Right kidney (tissue), 9 donors: ENCODE measurements around the gene NCS1.

Experiments
- DNase-seq: peaks from one replicate; pipeline ENCODE4 v3.0.0-alpha.2; 2016
- long read RNA-seq, 8 donors: transcript quantifications; one replicate each; lab custom pipeline, GENCODE V29; 2026

The NCS1 gene
- long read RNA-seq, donor 1, full-length matches to known transcripts = 9 of 9 reads
- long read RNA-seq, donor 1, partial matches to known transcripts = 0 of 9 reads
- long read RNA-seq, donor 1, other reads (novel, unspliced or antisense) = 0 of 9 reads
- long read RNA-seq, donor 2, full-length matches to known transcripts = 3 of 8 reads
- long read RNA-seq, donor 2, partial matches to known transcripts = 5 of 8 reads
- long read RNA-seq, donor 2, other reads (novel, unspliced or antisense) = 0 of 8 reads
- long read RNA-seq, donor 3, full-length matches to known transcripts = 11 of 11 reads
- long read RNA-seq, donor 3, partial matches to known transcripts = 0 of 11 reads
- long read RNA-seq, donor 3, other reads (novel, unspliced or antisense) = 0 of 11 reads
- long read RNA-seq, donor 4, full-length matches to known transcripts = 10 of 10 reads
- long read RNA-seq, donor 4, partial matches to known transcripts = 0 of 10 reads
- long read RNA-seq, donor 4, other reads (novel, unspliced or antisense) = 0 of 10 reads
- long read RNA-seq, donor 5, full-length matches to known transcripts = 9 of 9 reads
- long read RNA-seq, donor 5, partial matches to known transcripts = 0 of 9 reads
- long read RNA-seq, donor 5, other reads (novel, unspliced or antisense) = 0 of 9 reads
- long read RNA-seq, donor 6, full-length matches to known transcripts = 15 of 15 reads
- long read RNA-seq, donor 6, partial matches to known transcripts = 0 of 15 reads
- long read RNA-seq, donor 6, other reads (novel, unspliced or antisense) = 0 of 15 reads
- long read RNA-seq, donor 7, full-length matches to known transcripts = 13 of 29 reads
- long read RNA-seq, donor 7, partial matches to known transcripts = 16 of 29 reads
- long read RNA-seq, donor 7, other reads (novel, unspliced or antisense) = 0 of 29 reads
- long read RNA-seq, donor 8, full-length matches to known transcripts = 13 of 13 reads
- long read RNA-seq, donor 8, partial matches to known transcripts = 0 of 13 reads
- long read RNA-seq, donor 8, other reads (novel, unspliced or antisense) = 0 of 13 reads

DNA sequence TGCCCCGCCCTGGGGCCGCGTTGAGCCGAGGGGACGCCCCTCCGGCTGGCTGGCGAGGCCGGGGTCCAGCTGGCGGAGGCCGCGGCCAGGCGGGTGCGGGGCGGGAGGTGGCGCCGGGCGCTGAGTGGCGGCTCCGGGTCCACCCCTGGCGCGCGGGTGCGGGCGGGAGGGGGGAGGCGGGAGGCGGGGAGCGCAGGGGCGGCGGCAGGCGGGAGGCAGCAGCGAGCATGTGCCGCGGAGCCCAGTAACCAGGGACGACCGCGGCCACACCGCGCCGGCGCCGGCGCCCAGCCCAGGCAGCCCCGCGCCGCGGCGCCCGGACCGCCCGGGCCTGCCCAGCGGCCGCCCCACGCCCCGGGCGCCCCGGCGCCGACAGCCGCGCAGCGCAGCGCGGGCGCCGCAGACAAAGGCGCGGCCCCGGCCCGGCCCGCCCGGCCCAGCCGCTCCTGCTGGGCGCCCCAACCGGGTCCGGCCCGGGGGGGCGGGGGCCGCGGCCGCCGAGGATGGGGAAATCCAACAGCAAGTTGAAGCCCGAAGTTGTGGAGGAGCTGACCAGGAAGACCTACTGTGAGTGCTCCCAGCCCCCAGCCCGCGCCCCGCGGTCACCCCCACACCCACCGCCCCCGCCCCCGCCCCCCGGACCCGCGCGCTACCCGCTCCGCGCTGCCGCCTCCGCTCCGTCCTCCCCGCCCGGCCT, at the start of gene NCS1:
Gene NCS1 (plus strand): TSS at position 244 of the 697 bp plus-strand sequence. CDS start 260 bp downstream, at position 504.
- no peak for DNase-seq

GRCh38 chr9:130122456-130122855, 49.7 kb upstream of the NCS1 start:
- DNase-seq = no peak

- no peak for DNase-seq
Measured at GRCh38 chr9:130124085-130124860, 47.9 kb upstream of the NCS1 start.

GRCh38 chr9:130126721-130127433, 45.3 kb upstream of the NCS1 start:
- no peak for DNase-seq

DNA sequence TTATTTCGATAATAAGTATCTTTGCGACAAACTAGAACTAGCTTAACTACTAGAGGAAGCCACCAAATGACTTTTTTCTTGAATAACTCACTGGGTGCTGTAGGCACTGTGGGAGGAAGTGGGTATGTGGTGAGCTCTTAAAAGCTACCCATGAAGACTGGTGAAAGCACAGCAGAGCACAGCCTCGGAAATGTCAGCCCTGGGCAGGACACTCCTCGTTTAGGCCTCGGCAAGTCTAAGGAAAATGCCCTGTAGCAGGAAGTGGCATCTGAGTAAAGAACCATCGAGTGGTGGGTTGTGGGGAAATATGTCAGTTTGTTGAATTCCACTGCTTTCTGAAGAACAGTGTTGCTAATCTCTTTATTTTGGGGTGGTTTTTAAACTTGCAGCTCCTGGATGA, 44.0 kb upstream of the NCS1 start:
- DNase-seq = no peak

- DNase-seq = no peak
Measured at GRCh38 chr9:130128733-130129431, 43.3 kb upstream of the NCS1 start.

- DNase-seq = no peak
Measured at GRCh38 chr9:130129432-130130061, 42.7 kb upstream of the NCS1 start.

DNA sequence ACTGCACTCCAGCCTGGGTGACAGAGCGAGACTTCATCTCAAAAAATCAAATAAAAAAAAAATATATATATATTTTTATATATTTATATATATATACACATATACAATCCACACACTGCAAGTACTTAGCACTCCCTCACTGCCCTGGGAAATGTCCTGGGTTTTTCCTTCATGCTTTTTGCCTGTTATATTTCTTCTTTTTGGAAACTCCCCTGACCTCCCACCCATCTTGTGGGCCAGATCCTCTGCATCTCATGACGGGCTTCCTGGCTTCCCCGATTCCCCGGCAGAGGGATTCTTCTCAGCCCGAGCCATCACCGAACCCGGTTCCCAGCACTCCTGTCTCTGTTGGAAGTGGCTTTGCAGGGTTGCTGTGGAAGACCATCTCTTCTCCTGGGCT, 39.5 kb upstream of the NCS1 start:
- DNase-seq = no peak

DNA sequence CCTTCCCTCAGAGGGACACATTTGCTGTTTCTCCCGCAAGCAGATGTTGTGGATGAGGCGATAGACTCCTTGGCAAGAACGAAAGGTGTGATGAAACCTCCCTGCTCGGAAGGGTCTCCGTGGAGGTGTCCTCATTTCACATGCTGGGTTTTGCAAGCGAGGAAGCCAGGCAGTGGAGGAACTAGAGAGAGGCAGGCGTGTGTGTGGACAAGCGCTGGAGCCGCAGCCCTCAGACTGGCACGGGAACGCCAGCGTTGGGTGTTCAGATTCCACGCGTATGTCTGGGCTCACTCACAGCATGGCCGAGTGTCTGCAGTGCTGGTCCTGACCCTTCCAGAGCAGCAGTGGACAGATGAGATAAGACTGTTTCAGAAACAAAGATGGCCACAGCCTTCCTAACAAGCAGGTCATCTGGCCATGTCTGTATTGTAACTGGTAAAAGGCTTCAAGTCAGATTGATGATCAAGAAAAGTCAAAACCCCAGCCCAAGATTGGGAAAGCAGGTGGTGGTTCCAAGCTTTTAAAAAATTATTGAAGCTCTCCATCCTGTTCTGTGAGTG, 35.0 kb upstream of the NCS1 start:
- DNase-seq = no peak

DNA sequence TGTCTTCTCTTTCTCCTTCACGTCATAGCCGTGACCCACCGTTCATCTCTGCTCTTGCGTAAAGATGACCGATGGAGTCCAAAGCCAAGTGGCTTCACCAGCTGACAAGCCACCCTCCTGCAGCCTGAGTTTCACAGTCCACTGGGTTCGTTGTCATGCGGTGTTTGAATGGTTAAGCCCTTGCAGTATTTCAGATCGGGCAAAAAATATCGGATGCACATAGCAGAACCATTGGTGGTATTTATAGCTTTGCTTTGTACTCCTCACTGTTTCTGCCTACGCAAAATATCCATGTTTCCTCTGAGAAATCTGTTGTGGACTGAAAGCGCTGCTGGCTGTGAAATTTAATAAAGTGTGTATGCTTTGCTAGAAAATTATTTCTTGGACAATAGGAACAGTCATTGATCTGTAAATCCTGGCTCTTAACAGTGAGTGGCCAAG, 34.5 kb upstream of the NCS1 start:
- DNase-seq = no peak

DNA sequence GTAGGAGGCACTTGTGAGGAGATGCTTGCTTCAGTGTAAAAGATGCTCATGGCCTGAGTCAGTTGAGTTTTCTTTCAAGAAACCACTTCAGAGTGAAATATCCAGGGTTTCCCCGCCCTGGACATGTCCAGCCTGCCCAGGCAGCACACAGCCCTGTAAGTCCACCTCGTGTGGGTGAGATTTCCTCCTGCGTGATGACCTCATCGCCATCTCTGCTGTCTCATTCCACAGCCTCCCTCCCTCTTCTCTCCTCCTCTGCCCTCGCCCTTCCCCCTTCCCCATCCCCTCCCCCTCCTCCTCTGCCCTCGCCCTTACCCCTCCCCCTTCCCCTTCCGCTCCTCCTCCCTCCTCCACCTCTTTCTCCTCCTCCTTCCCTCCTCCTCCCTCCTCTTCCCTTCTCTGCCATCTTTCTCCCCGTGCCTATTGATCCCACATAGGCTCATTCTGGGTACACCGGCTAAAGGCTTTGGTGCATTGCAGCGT, 34.0 kb upstream of the NCS1 start:
- no peak for DNase-seq

DNA sequence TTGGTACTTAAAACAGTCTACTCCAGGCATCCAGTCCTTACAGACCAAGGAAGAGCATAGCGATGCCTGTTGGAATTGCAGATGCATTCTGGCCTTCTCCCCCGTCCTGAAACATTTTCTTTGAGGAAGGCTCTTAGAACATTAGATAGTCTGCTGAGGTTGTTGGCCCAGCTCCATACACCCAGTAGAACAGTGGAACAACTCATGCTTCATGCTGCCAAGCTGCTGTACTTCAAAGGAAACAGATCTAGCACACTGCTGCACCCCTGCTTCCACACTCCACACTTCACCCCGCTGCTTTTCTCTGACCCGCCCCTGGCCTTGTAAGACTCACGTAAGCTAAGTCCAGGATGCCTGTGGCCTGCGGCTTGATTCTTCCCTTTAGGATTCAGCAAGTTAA, 33.4 kb upstream of the NCS1 start:
- DNase-seq = no peak

DNA sequence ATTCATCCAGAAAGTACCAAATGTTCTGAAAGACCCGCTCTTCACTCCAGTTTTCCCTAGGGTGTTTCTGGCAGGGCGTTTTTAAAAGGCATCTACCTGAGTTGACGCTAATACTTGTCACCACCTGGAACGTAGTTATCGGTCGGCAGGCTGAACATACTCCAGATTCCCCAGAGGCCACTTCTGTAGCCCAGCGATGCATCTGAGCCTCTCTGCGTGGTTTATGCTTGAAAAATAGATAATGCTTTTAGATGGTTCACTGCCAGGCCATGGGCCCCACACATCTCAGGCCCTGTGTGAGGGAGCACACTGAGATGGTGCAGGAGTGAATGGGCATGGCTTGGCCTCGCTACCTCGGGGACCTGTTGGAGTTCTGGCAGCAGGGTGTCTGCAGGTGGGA, 33.0 kb upstream of the NCS1 start:
- no peak for DNase-seq

GRCh38 chr9:130140706-130141105, 31.5 kb upstream of the NCS1 start:
- DNase-seq = no peak

DNA sequence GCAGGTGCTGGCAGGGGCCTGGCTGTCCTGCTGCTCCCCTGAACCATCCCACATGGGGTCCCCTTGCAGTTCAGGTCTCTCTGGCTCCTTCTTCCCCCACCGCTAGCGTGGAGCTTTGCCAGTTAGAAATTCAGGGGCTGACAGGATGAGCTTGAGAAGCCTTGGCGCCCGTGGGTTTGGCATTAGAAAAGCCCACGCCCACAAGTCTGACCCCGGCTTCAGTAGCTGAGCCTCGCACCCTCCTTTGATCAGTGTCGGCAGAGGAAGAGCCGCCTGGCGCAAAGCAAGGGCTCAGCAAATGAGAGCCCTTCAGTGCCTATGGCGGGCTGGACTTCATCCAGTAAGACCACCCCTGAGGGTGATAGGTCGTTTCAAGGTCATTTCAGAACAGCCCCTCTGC, 30.1 kb upstream of the NCS1 start:
- DNase-seq = no peak

- DNase-seq = no peak
Measured at GRCh38 chr9:130142641-130143040, 29.6 kb upstream of the NCS1 start.

DNA sequence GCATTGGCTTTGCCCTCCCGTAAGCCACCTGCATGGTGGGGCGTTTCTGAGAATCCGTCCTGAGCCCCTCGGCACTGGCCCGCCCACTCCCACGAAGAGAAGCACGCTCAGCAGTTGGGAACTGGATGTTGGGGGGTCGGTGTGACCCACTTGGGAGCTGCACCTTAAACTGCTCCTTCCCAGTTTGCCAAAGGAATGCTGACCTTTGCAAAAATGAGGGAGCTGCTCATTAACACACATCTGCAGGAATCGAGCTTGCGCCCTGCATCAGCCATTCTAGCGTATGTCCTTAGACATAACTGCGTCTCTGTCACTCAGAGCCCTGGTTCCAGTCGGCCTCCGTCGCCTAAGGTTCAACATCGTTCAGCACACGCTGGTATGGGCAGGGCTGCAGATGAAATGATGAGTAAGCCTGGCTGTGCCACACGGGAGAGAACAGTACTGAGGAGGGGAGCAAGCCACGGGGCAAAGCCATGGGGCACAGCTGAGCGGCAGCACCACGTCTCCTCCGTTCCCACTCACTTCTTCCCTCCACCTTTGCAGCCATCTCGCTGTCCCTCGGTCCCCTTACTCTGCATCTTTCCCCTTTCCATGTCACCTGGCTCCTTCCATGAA, 28.8 kb upstream of the NCS1 start:
- no peak for DNase-seq

DNA sequence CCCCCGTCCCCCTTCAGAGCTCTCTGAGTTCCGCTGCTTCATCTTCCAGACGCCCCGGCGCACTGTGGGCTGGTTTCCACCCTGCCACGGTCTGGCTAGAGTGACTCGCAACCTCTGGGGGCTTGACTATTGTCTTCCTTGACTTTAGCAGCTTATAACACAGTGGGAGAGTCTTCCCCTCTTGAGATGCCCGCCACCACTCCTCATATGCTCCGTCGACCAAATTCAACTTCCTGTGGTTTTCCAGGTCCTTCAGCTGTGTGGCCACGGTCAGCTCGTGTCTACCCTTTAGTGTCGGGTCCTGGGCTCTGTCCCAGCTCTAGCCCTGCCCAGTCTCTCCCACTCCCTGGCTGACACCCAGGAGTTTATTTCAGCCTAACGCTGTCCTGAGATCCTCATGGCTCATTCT, 28.2 kb upstream of the NCS1 start:
- DNase-seq = no peak

GRCh38 chr9:130144703-130145102, 27.5 kb upstream of the NCS1 start:
- DNase-seq = no peak
